HG02884 (cell line): ENCODE measurements around the gene DTX1.

Experiments used
- ATAC-seq: cut with Tn5 transposase; IDR thresholded peaks from one replicate; pipeline ENCODE4 v1.9.1; 2021; ENCODE audit warnings: mild to moderate bottlenecking, moderate library complexity; ENCODE audit not compliant: unreplicated experiment

DTX1 gene

DNA sequence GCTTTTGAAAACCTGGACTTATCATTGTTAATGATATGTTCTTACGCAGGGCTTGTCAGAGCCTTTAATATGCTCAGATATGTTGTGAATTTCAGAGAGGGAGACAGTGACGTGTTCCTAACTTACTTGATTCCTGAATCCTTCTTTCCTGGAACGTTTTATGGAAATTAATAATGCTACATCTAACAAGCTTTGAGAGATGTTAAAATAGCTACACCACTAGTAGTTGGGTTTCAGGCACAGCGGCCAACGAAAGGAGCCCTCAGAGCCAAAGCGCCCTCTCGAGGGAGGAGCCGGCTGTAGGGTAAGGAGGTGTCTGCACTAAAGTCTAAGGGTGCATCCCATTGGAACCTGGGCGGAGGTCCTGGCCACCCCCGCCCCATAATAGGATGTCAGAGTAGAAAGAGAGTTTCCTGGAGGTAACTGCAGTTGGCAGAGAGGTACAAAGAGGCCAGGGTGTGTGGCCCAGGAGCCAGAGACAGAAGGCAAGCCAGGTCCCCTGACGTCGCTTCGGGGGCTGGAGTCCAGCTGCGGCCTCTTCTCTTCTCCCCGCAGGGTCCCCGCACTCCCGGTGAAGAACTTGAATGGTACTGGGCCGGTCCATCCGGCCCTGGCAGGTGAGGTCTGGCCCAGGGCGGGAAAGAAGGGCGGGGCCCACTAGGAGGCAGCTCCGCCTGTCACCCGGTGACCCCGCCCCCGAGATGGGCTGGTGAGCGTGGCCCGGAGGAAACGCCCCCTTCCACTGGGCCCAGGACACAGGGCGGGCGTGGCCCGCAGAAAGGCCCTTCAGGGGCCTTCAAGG lies 36.3 kb downstream of the DTX1 start:
- no peak for ATAC-seq

DNA sequence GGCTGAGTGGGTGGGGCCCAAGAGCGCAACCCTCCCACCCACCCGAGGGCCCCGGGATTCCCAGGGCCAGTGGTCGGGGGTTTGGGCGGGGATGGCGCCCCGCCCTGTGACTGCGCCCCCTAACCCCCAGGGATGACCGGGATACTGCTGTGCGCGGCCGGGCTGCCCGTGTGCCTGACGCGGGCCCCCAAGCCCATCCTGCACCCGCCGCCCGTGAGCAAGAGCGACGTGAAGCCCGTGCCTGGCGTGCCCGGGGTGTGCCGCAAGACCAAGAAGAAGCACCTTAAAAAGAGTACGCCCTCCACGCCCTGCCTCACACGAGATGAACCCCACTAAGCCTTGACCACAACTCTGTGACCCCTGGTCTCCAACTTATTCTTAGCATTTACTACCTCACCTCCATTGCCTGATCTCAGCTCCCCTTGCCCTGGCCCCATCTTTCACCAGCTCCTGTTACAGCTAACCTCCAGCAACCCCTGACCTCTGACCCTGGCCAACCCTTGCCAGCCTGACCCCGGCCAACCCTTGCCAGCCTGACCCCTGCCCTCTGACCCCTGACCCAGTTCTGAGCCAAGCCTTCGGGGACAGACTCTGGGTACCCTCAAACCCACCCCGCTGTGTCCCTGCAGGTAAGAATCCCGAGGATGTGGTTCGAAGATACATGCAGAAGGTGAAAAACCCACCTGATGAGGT lies 37.0 kb downstream of the DTX1 start:
- no peak for ATAC-seq

DNA sequence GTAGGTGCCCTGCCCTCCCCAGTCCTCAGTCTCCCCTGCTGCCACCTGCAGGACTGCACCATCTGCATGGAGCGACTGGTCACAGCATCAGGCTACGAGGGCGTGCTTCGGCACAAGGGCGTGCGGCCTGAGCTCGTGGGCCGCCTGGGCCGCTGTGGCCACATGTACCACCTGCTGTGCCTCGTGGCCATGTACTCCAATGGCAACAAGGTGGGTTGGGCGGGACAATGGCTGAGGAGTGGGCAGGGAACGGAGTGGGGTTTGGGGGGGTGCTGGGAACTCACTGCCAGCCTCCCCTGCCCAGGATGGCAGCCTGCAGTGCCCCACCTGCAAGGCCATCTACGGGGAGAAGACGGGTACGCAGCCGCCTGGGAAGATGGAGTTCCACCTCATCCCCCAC lies 38.2 kb downstream of the DTX1 start:
- no peak for ATAC-seq

DNA sequence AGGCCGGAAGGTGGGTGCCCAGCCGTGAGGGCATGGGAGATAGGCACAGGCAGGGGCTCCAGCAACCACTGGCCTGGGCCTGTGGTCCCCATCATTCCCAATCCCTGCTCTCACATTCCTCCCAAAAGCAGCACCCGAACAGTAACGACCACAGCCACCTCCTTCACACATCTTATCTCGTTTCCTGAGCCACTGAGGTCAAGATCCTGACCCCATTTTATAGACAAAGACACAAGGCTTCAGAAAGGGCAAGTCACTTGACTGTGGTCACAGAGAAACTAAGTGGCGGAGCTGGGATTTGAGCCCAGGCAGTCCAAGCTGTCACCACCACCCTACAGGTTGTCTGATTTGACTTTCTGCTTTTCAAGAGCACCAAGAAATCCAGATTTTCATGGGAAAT lies 38.9 kb downstream of the DTX1 start:
- no peak for ATAC-seq

GRCh38 chr12:113096675-113097461 lies 40.3 kb downstream of the DTX1 start:
- ATAC-seq, result no peak

- no peak for ATAC-seq
Observed at GRCh38 chr12:113097716-113098440, 41.3 kb downstream of the DTX1 start.

GRCh38 chr12:113098441-113099028 lies 42.0 kb downstream of the DTX1 start:
- ATAC-seq, result no peak

DNA sequence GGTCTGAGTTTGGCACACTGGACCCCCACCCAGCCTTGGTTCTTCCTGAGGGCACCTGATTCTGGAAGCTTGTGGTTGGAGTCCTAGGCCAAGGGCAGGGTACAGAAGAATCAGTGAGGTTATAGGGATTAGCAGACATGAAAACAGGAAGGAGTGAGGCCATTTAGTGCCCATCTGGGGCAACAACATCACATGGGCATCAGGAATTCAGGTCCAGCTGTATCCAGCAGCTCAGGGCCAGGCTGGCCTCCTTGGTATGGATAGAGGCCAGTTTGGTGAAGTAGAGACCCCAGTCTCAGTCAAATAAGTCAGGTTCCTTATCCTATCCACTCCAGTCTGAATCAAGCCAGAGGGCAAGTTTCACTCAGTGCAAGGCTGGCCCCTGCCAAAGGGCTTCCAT lies 42.8 kb downstream of the DTX1 start:
- ATAC-seq, result no peak

GRCh38 chr12:113099764-113100163 lies 43.2 kb downstream of the DTX1 start:
- ATAC-seq, result no peak

DNA sequence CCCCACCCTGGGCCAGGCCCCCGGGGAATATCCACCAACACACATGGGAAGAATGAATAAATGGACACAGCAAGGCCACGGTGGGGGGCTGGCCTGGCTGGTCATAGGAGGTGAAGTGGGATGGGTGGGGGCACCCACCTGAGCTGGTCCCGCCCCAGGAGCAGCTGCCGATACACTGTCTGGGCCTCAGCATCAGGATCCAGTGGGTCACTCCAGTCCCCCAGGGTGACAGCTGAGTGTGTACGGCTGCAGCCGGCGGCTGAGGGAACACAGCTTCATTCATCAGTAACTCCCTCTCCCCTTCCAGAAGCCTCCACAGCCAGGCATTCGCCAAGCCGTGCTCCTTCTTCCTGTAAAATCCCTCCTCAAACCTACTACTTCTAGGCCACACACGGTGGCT lies 45.2 kb downstream of the DTX1 start:
- no peak for ATAC-seq

- no peak for ATAC-seq
Observed at GRCh38 chr12:113102811-113103210, 46.3 kb downstream of the DTX1 start.

GRCh38 chr12:113103756-113104450 lies 47.4 kb downstream of the DTX1 start:
- no peak for ATAC-seq

- ATAC-seq, result no peak
Observed at GRCh38 chr12:113104953-113105510, 48.5 kb downstream of the DTX1 start.

DNA sequence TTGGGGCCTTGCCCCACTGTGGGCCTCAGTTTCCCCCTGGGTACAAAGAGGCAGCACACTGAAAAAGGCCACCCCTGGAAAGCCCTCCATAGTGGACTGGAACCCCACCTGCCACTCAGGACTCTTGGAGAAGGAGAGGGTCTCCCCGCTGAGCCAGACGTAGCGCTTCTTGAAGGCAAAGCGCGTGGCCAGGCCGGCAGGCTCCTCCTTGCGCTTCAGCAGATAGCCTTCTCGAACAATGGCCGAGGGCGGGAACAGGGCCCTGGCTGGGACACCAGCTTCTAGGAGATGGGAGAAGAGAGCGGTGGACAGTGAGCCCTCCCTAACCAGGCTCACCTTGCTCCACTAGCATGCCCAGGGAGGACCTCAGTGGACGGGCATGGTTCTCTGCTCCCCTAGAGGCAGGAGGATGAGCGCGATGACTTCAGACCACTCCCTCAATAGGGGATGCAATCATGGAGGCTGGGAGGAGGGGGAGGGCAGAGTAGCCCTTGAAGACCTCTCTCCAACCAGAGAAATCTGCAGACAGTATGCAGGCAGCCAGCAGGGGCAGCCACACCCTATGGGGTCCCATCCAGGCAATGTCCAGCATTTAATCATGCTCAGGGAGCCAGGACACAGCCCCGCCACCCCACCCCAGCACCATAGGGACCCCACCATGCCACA lies 49.2 kb downstream of the DTX1 start:
- no peak for ATAC-seq

- ATAC-seq, result no peak
Observed at GRCh38 chr12:113106361-113106760, 49.8 kb downstream of the DTX1 start.

DNA sequence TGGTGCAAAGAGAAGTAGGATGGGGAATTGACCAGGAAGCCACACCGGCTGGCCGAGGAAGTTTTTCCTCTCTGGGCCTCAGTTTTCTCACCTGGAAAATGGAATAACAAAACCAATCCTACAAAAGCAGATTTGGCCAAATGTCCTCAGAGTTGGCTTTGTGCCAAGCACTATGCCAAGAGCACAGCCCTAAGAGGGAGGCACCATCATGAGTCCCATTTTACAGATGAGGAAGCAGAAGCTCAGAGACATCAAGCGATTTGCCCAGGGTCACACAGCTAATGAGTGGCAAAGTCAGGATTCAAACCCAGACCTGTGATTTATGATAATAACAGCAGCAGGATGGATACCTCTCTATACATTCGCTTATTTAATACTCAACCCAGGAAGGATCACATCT lies 51.8 kb downstream of the DTX1 start:
- ATAC-seq, result no peak

GRCh38 chr12:113109360-113109759 lies 52.8 kb downstream of the DTX1 start:
- no peak for ATAC-seq

DNA sequence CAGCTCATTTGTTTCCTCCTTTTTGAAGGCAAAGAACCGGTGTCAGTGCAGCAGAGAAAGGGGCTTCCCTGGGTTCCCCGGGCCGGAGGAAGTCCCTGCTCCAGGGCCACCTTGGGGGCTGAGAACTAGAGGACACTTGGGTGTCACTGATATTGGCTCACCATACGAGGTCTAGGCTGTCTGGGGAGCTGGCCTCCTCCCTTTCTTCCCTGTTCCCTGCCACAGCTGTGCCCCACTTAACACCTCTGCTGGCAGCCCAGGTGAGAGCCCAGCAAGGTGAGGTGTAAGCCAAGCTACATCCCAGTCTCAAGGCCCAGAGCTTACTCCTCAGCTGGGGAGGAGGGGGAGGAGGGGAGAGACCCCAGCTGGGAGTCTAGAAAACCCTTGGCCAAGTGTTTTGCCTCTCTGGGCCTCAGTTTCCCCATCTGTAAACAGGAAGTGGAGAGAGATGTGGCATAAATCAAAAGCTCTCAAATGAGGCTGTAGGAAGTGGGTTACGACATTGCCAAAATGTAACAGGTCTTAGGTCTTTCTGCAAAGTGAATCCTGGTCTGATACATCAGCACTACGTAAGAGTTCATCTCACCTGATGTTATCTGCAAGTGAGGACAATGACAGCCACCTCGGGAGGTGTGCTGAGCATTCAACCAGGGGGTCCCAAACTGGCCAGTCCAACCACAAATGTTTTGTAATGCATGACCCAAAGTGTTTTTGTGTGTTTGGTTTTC lies 53.5 kb downstream of the DTX1 start:
- no peak for ATAC-seq

DNA sequence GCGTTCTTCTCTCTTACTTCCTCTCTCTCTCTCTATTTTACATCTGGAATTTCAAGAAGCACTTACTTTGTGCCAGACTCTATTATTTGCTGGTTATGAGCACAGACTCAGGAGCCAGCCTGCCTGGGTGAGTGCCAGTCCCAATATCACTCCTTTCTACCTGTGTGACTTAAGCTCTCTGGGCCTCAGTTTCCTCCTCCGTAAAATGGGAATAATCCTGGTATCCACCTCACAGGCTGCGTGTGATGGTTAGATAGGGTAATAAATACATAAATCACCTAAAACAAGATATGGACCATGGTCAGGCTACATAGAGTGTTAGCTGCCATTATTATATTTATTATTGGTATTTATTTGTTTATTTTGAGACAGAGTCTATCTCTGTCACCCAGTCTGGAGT lies 54.7 kb downstream of the DTX1 start:
- ATAC-seq, result no peak
